Neuronal stem cell (in vitro differentiated cells): ENCODE measurements around the gene LINC00237.

Source experiments
- DNase-seq: peaks from one replicate; pipeline ENCODE4 v3.0.0-alpha.2; 2013; ENCODE audit warnings: low spot score
- H2AFZ ChIP-seq: one replicate; pipeline ENCODE4 v1.6.1; 2013; ENCODE audit warnings: mild to moderate bottlenecking, low read length, inconsistent platforms
- H2AK5ac ChIP-seq: 2 replicates; pipeline ENCODE4 v1.6.1; 2013; ENCODE audit warnings: low read depth, mild to moderate bottlenecking, inconsistent platforms, low read length, moderate library complexity, mixed read lengths
- H2BK120ac ChIP-seq: 2 replicates; pipeline ENCODE4 v1.6.1; 2013; ENCODE audit warnings: low read depth, mild to moderate bottlenecking, inconsistent platforms, low read length, moderate library complexity, mixed read lengths
- H2BK12ac ChIP-seq: one replicate; pipeline ENCODE4 v1.6.1; 2013; ENCODE audit warnings: low read length, inconsistent platforms
- H2BK15ac ChIP-seq: 2 replicates; pipeline ENCODE4 v1.6.1; 2013; ENCODE audit warnings: mild to moderate bottlenecking, low read length, inconsistent platforms, mixed read lengths
- H2BK5ac ChIP-seq: one replicate; pipeline ENCODE4 v1.6.1; 2013; ENCODE audit warnings: inconsistent platforms, mild to moderate bottlenecking, low read length, moderate library complexity
- H3K14ac ChIP-seq: one replicate; pipeline ENCODE4 v1.6.1; 2013; ENCODE audit warnings: low read length, inconsistent platforms
- H3K18ac ChIP-seq: 2 replicates; pipeline ENCODE4 v1.6.1; 2013; ENCODE audit warnings: low read length, inconsistent platforms
- H3K23ac ChIP-seq: 2 replicates; pipeline ENCODE4 v1.6.1; 2013; ENCODE audit warnings: low read depth, mild to moderate bottlenecking, mixed read lengths, low read length, inconsistent platforms; ENCODE audit not compliant: poor library complexity
- H3K27ac ChIP-seq: replicated peaks from 3 replicates; pipeline ENCODE4 v1.5.1; 2013; ENCODE audit warnings: low read length, inconsistent platforms
- H3K27me3 ChIP-seq, 3 experiments: 2 replicates each; pipeline ENCODE4 v1.6.1; 2013; ENCODE audit warnings: low read length in 3 of 3, mild to moderate bottlenecking in 2 of 3, inconsistent platforms in 1 of 3, low read depth in 1 of 3, mixed read lengths in 1 of 3, moderate library complexity in 1 of 3; ENCODE audit not compliant: control insufficient read depth in 3 of 3, insufficient read depth in 3 of 3
- H3K36me3 ChIP-seq, 2 donors: replicated peaks in 1 of 2; 2 replicates each; pipeline ENCODE4 v1.6.1; 2013; ENCODE audit warnings: low read length in 2 of 2; ENCODE audit not compliant: control insufficient read depth in 2 of 2, insufficient read depth in 2 of 2
- H3K4ac ChIP-seq: 2 replicates; pipeline ENCODE4 v1.6.1; 2013; ENCODE audit warnings: inconsistent platforms, mild to moderate bottlenecking, low read length, moderate library complexity
- H3K4me1 ChIP-seq, 2 donors: 1 replicate in 1 of 2; 2 replicates in 1 of 2; pipeline ENCODE4 v1.6.1; 2013; ENCODE audit warnings: low read length in 2 of 2, low read depth in 1 of 2; ENCODE audit not compliant: control insufficient read depth in 2 of 2, insufficient read depth in 1 of 2
- H3K4me2 ChIP-seq: one replicate; pipeline ENCODE4 v1.6.1; 2013; ENCODE audit warnings: mild to moderate bottlenecking, low read length, inconsistent platforms; ENCODE audit not compliant: insufficient read depth, poor library complexity, severe bottlenecking
- H3K4me3 ChIP-seq, 2 donors: 2 replicates each; pipeline ENCODE4 v1.5.1; 2013; ENCODE audit warnings: low read length in 2 of 2, mild to moderate bottlenecking in 2 of 2, inconsistent platforms in 1 of 2, moderate library complexity in 1 of 2
- H3K79me1 ChIP-seq: one replicate; pipeline ENCODE4 v1.6.1; 2013; ENCODE audit warnings: low read depth, mild to moderate bottlenecking, inconsistent platforms, low read length, moderate library complexity
- H3K9ac ChIP-seq: one replicate; pipeline ENCODE4 v1.6.1; 2013; ENCODE audit warnings: mild to moderate bottlenecking, low read depth, low read length, inconsistent platforms; ENCODE audit not compliant: poor library complexity
- H3K9me3 ChIP-seq, 2 donors: replicated peaks in 1 of 2; 2 replicates each; pipeline versions ENCODE3 to v1.6.1; 2013; ENCODE audit warnings: low read length in 2 of 2, mild to moderate bottlenecking in 2 of 2, inconsistent platforms in 1 of 2, low read depth in 1 of 2, mixed read lengths in 1 of 2, moderate library complexity in 1 of 2; ENCODE audit not compliant: control insufficient read depth in 2 of 2, insufficient read depth in 1 of 2
- H4K8ac ChIP-seq: one replicate; pipeline ENCODE4 v1.6.1; 2013; ENCODE audit warnings: low read depth, mild to moderate bottlenecking, inconsistent platforms, low read length, moderate library complexity
- H4K91ac ChIP-seq: one replicate; pipeline ENCODE4 v1.6.1; 2013; ENCODE audit warnings: low read length, low read depth, mild to moderate bottlenecking, inconsistent platforms; ENCODE audit not compliant: poor library complexity
- WGBS, 2 donors: extraction: QIAGEN DNeasy Blood & Tissue Kit; methylation state at CpG; one replicate each; pipeline ENCODE4 v1.1.7; 2013; ENCODE audit warnings: missing lambda C conversion rate in 2 of 2, mixed read lengths in 1 of 2; ENCODE audit not compliant: insufficient read length in 2 of 2, insufficient replicate concordance in 1 of 2; ENCODE audit errors: extremely low coverage in 2 of 2; 5-methylcytosine and 5-hydroxymethylcytosine counted together

LINC00237 gene

GRCh38 chr20:21090111-21090618 is 16.0 kb downstream of the LINC00237 start:
- Histone ChIP-seq H3K18ac (no peak overlapping the region), H2BK120ac (no peak overlapping the region), H3K27me3 (peaks cover 0 to 70% (median 2%) of the 10 kb centered on the region in 3 experiments), H3K23ac (no peak overlapping the region), H3K4ac (no peak overlapping the region), H2AFZ (no peak overlapping the region), H3K4me1 (peaks cover 0 to 2% of the 10 kb centered on the region in 2 donors), H3K9ac (no peak overlapping the region), H3K36me3 (no peaks in the 10 kb centered on the region), H2AK5ac (no peak overlapping the region), H3K79me1 (no peaks in the 10 kb centered on the region), H2BK15ac (no peak overlapping the region), H3K27ac (no peak overlapping the region), H4K8ac (no peak overlapping the region), H3K4me3 (no peak overlapping the region), H3K4me2 (no peak overlapping the region), H4K91ac (no peak overlapping the region), H3K14ac (no peak overlapping the region), H3K9me3 (no peaks in the 10 kb centered on the region), H2BK12ac (no peak overlapping the region), H2BK5ac (no peak overlapping the region)
- no peak for DNase-seq
- no CpG with 5 or more reads among the region's 14 CpGs for WGBS, 2 donors

GRCh38 chr20:21089391-21089790 is 16.8 kb downstream of the LINC00237 start:
- Histone ChIP-seq H2BK12ac (no peak overlapping the region), H2BK120ac (no peak overlapping the region)
- no CpG with 5 or more reads among the region's 8 CpGs for WGBS, 2 donors

GRCh38 chr20:21087862-21088540 is 18.2 kb downstream of the LINC00237 start:
- Histone ChIP-seq H3K4me1 (peaks cover 0 to 2% of the 10 kb centered on the region in 2 donors), H2AK5ac (no peak overlapping the region), H3K27ac (no peak overlapping the region), H3K9me3 (no peaks in the 10 kb centered on the region), H3K36me3 (no peaks in the 10 kb centered on the region), H4K91ac (no peak overlapping the region), H3K18ac (no peak overlapping the region), H2AFZ (no peak overlapping the region), H3K23ac (no peak overlapping the region), H2BK120ac (no peak overlapping the region), H4K8ac (no peak overlapping the region), H2BK12ac (no peak overlapping the region), H2BK5ac (no peak overlapping the region), H3K4me3 (no peak overlapping the region), H3K27me3 (peaks cover 0 to 55% (median 2%) of the 10 kb centered on the region in 3 experiments), H2BK15ac (no peak overlapping the region), H3K79me1 (no peaks in the 10 kb centered on the region), H3K14ac (no peak overlapping the region), H3K4me2 (no peak overlapping the region), H3K4ac (no peak overlapping the region), H3K9ac (no peak overlapping the region)
- WGBS, 2 donors = no CpG with 5 or more reads among the region's 9 CpGs
- no peak for DNase-seq

More at GRCh38 chr20:21089391-21089790, 16.8 kb downstream of the LINC00237 start:
- Histone ChIP-seq H3K27me3 (peaks cover 0 to 66% (median 2%) of the 10 kb centered on the region in 3 experiments), H2BK15ac (no peak overlapping the region), H3K23ac (no peak overlapping the region), H3K4me1 (peaks cover 0 to 2% of the 10 kb centered on the region in 2 donors), H3K4me3 (no peak overlapping the region), H3K4ac (no peak overlapping the region), H2AK5ac (no peak overlapping the region), H2BK5ac (no peak overlapping the region), H3K4me2 (no peak overlapping the region), H4K91ac (no peak overlapping the region), H2AFZ (no peak overlapping the region), H3K9me3 (no peaks in the 10 kb centered on the region), H3K9ac (no peak overlapping the region), H4K8ac (no peak overlapping the region), H3K79me1 (no peaks in the 10 kb centered on the region), H3K27ac (no peak overlapping the region), H3K36me3 (no peaks in the 10 kb centered on the region), H3K18ac (no peak overlapping the region), H3K14ac (no peak overlapping the region)
- no peak for DNase-seq

GRCh38 chr20:21083825-21084325 is 22.3 kb downstream of the LINC00237 start:
- no peak overlapping the region for H3K4me3 ChIP-seq
- H4K8ac ChIP-seq = no peak overlapping the region
- peaks cover 0 to 23% (median 0%) of the 10 kb centered on the region in 3 experiments for H3K27me3 ChIP-seq
- no peak overlapping the region for H3K18ac ChIP-seq
- H2AFZ ChIP-seq = no peak overlapping the region
- H3K23ac ChIP-seq = no peak overlapping the region
- H3K36me3 ChIP-seq = no peaks in the 10 kb centered on the region
- H3K9ac ChIP-seq = no peak overlapping the region
- H2BK120ac ChIP-seq = no peak overlapping the region
- no peaks in the 10 kb centered on the region for H3K9me3 ChIP-seq
- no peaks in the 10 kb centered on the region for H3K79me1 ChIP-seq
- no peak overlapping the region for H3K4me2 ChIP-seq
- H3K4ac ChIP-seq = no peak overlapping the region
- no CpG with 5 or more reads among the region's 2 CpGs for WGBS, 2 donors
- H3K4me1 ChIP-seq = no peaks in the 10 kb centered on the region
- H2BK5ac ChIP-seq = no peak overlapping the region
- no peak overlapping the region for H4K91ac ChIP-seq
- no peak for DNase-seq
- H2BK15ac ChIP-seq = no peak overlapping the region
- H2BK12ac ChIP-seq = no peak overlapping the region
- no peak overlapping the region for H3K14ac ChIP-seq
- H2AK5ac ChIP-seq = no peak overlapping the region
- no peak overlapping the region for H3K27ac ChIP-seq
